B cell (primary cell): Measurements from ENCODE around the gene IDNK. TPM values are rescaled to one million over a fixed set of nuclear protein-coding genes. Genes with fewer than 3 reads are reported as not detected.

Source experiments
- ATAC-seq: fragments of 200-7000 bp; cut with Tn5 transposase; one replicate; pipeline ENCODE4 v1.10.0; 2021; ENCODE audit warnings: low read depth, mild to moderate bottlenecking, moderate number of reproducible peaks, moderate library complexity
- CTCF ChIA-PET: fragments of 350-600 bp; sonication (Branson Sonifier 250); formaldehyde crosslinking; loops from one replicate; lab custom pipeline; 2021; ENCODE audit warnings: antibody characterized with exemption, inconsistent platforms; lab: Charles Lee
- POLR2A ChIA-PET: fragments of 350-600 bp; sonication (Branson Sonifier 250); formaldehyde crosslinking; loops from one replicate; lab custom pipeline; 2021; ENCODE audit warnings: antibody characterized with exemption; lab: Charles Lee
- DNase-seq: peaks from one replicate; pipeline ENCODE4 v3.0.0; 2013
- H2AFZ ChIP-seq: 2 replicates; pipeline ENCODE4 v1.6.1; 2012; ENCODE audit warnings: mild to moderate bottlenecking, low read depth, low read length; ENCODE audit not compliant: insufficient read depth, poor library complexity, severe bottlenecking
- H3K27ac ChIP-seq, 2 donors: 1 replicate in 1 of 2; 2 replicates in 1 of 2; pipeline ENCODE4 v1.5.1; 2012 to 2013; ENCODE audit warnings: low read length in 2 of 2, mild to moderate bottlenecking in 2 of 2, moderate library complexity in 1 of 2
- H3K27me3 ChIP-seq, 4 experiments: fragments of 200-600 bp in 1 of 4; sonication (generic) in 1 of 4; replicated peaks in 1 of 4; 1 replicate in 2 of 4; 2 replicates in 2 of 4; pipeline versions ENCODE4 v1.6.1 to v1.7.0; 2013 to 2016; ENCODE audit warnings: low read length in 3 of 4, mild to moderate bottlenecking in 2 of 4, mixed read lengths in 1 of 4, moderate library complexity in 1 of 4; ENCODE audit not compliant: insufficient read depth in 4 of 4, control insufficient read depth in 3 of 4; ENCODE audit errors: control extremely low read depth in 1 of 4
- H3K36me3 ChIP-seq, 2 experiments: replicated peaks in 1 of 2; 1 replicate in 1 of 2; 2 replicates in 1 of 2; pipeline versions ENCODE4 v1.6.1 to v1.7.1; 2013; ENCODE audit warnings: low read length in 1 of 2; ENCODE audit not compliant: insufficient read depth in 2 of 2, control insufficient read depth in 1 of 2; ENCODE audit errors: control extremely low read depth in 1 of 2, extremely low read depth in 1 of 2
- H3K4me1 ChIP-seq, 2 donors: fragments of 200-600 bp in 1 of 2; sonication (generic) in 1 of 2; 1 replicate in 1 of 2; 2 replicates in 1 of 2; pipeline versions ENCODE4 v1.5.1 to v1.6.1; 2013 to 2017; ENCODE audit warnings: low read length in 2 of 2; ENCODE audit not compliant: control insufficient read depth in 2 of 2, insufficient read depth in 2 of 2
- H3K4me2 ChIP-seq: replicated peaks from 2 replicates; pipeline ENCODE3; 2012; ENCODE audit warnings: mild to moderate bottlenecking, low read depth, low read length; ENCODE audit not compliant: poor library complexity, severe bottlenecking
- H3K4me3 ChIP-seq, 5 experiments: fragments of 200-600 bp in 1 of 5; sonication (generic) in 1 of 5; 1 replicate in 3 of 5; 2 replicates in 2 of 5; pipeline versions ENCODE4 v1.5.1 to v1.7.0; 2011 to 2016; ENCODE audit warnings: low read length in 4 of 5, mild to moderate bottlenecking in 4 of 5, low read depth in 2 of 5, control low read depth in 1 of 5, moderate library complexity in 1 of 5; ENCODE audit not compliant: insufficient read depth in 1 of 5; ENCODE audit errors: control extremely low read depth in 1 of 5, extremely low read depth in 1 of 5
- H3K79me2 ChIP-seq: fragments of 200-600 bp; sonication (generic); one replicate; pipeline ENCODE4 v1.6.0; 2016; ENCODE audit warnings: low read length; ENCODE audit not compliant: control insufficient read depth, insufficient read depth
- H3K9ac ChIP-seq: fragments of 200-600 bp; sonication (generic); 2 replicates; pipeline ENCODE4 v1.6.1; 2017; ENCODE audit warnings: mild to moderate bottlenecking, low read length, moderate library complexity
- H3K9me3 ChIP-seq, 3 donors: one replicate each; pipeline versions ENCODE4 v1.6.1 to v1.7.1; 2013; ENCODE audit warnings: low read length in 2 of 3; ENCODE audit not compliant: control insufficient read depth in 2 of 3, insufficient read depth in 1 of 3; ENCODE audit errors: control extremely low read depth in 1 of 3
- H4K20me1 ChIP-seq: 2 replicates; pipeline ENCODE4 v1.6.0; 2012; ENCODE audit warnings: mild to moderate bottlenecking, low read length; ENCODE audit not compliant: insufficient read depth, control insufficient read depth, poor library complexity, severe bottlenecking
- H3K27ac Mint-ChIP-seq: one replicate; pipeline ENCODE4 v1.8.0; 2021; ENCODE audit warnings: mixed read lengths
- H3K27me3 Mint-ChIP-seq: one replicate; pipeline ENCODE4 v1.8.0; 2021; ENCODE audit warnings: mixed read lengths
- H3K4me1 Mint-ChIP-seq: one replicate; pipeline ENCODE4 v1.8.0; 2021; ENCODE audit warnings: mixed read lengths
- H3K4me3 Mint-ChIP-seq: one replicate; pipeline ENCODE4 v1.8.0; 2021; ENCODE audit warnings: mixed read lengths
- H3K9me3 Mint-ChIP-seq: one replicate; pipeline ENCODE4 v1.8.0; 2022; ENCODE audit warnings: mixed read lengths; ENCODE audit not compliant: insufficient read depth
- EZH2 ChIP-seq: IDR thresholded peaks from 2 replicates; pipeline ENCODE4 v1.6.1; 2012; ENCODE audit warnings: borderline replicate concordance, low read depth, mild to moderate bottlenecking, moderate library complexity, low read length; ENCODE audit not compliant: insufficient read depth, poor library complexity, severe bottlenecking
- WGBS: methylation state at CpG from one replicate; pipeline ENCODE4 v1.1.5; 2013; ENCODE audit warnings: missing lambda C conversion rate; ENCODE audit not compliant: insufficient coverage; 5-methylcytosine and 5-hydroxymethylcytosine counted together
- intact Hi-C: fragments of 100-400 bp; cut with micrococcal nuclease; formaldehyde crosslinking; loops from one replicate; pipeline ENCODE4 v1.10.0; 2022
- polyA plus RNA-seq: library from polyadenylated mRNA; depleted of rRNA; stranded (reverse); fragments of >200 nt; gene quantifications from 2 replicates; pipeline ENCODE4 v1.2.3, GENCODE V29; 2012
- total RNA-seq, 2 donors: library from RNA; stranded (reverse); fragments of 120-200 nt in 1 of 2; gene quantifications; 1 replicate in 1 of 2; 2 replicates in 1 of 2; pipeline versions ENCODE4 v1.2.3 to v1.2.4, GENCODE V29; 2013 to 2022
- TF ChIP-seq, protein P1 (sequence below): fragments of 200-600 bp; IDR thresholded peaks from one replicate; pipeline ENCODE4 v1.8.0; 2022; ENCODE audit warnings: antibody characterized with exemption, mild to moderate bottlenecking

The IDNK gene
- total and polyA plus RNA-seq, 2 donors (not counting 1 experiment from before 2014, with no cell fraction given), result 9.3 to 11.6 TPM

DNA sequence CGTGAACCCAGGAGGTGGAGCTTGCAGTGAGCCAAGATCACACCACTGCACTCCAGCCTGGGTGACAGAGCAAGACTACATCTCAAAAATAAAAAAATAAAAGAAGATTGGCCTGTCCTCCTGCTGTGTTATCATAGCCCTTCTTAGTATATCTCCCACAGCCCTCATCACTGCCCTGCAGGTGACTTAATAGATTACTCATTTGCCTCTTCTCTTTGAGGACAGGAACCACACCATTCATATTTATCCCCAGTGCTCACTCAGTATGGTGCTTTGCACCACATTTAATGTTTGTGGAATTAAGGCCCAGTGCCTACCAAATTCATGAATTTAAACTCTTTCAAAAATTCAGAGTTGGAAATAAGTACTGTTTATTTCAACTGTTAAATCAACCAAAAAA lies 10.3 kb downstream of the IDNK start:
- no peak overlapping the region for H2AFZ ChIP-seq
- H3K4me2 ChIP-seq, result no peak overlapping the region
- intact Hi-C loops, result no loop called here
- Mint-ChIP-seq H3K9me3 (no peaks in the 10 kb centered on the region), H3K27ac (no peak overlapping the region), H3K4me3 (no peak overlapping the region), H3K27me3 (no peaks in the 10 kb centered on the region), H3K4me1 (no peaks in the 10 kb centered on the region)
- H3K27ac ChIP-seq, result no peak overlapping the region
- no peaks in the 10 kb centered on the region for H3K27me3 ChIP-seq
- no peak for TF ChIP-seq EZH2
- TF ChIP-seq, protein P1, sequence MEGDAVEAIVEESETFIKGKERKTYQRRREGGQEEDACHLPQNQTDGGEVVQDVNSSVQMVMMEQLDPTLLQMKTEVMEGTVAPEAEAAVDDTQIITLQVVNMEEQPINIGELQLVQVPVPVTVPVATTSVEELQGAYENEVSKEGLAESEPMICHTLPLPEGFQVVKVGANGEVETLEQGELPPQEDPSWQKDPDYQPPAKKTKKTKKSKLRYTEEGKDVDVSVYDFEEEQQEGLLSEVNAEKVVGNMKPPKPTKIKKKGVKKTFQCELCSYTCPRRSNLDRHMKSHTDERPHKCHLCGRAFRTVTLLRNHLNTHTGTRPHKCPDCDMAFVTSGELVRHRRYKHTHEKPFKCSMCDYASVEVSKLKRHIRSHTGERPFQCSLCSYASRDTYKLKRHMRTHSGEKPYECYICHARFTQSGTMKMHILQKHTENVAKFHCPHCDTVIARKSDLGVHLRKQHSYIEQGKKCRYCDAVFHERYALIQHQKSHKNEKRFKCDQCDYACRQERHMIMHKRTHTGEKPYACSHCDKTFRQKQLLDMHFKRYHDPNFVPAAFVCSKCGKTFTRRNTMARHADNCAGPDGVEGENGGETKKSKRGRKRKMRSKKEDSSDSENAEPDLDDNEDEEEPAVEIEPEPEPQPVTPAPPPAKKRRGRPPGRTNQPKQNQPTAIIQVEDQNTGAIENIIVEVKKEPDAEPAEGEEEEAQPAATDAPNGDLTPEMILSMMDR, result no peak
- no peak overlapping the region for H3K4me3 ChIP-seq
- H3K4me1 ChIP-seq, result no peaks in the 10 kb centered on the region
- CTCF ChIA-PET, result interaction anchor here (2.7 kb wide), 1 partner anchor 12 kb away, joined by 12 read pairs; no protein-coding TSS in a partner anchor
- DNase-seq, result no peak
- no peak overlapping the region for H3K9ac ChIP-seq
- H3K36me3 ChIP-seq, result no peaks in the 10 kb centered on the region
- H4K20me1 ChIP-seq, result no peaks in the 10 kb centered on the region
- no CpG with 5 or more reads among the region's 1 CpG for WGBS
- no peaks in the 10 kb centered on the region for H3K79me2 ChIP-seq
- POLR2A ChIA-PET, result interaction anchor here (2.7 kb wide), 1 partner anchor 10 kb away, joined by 6 read pairs; the partner anchor contains the start of gene IDNK
- no peaks in the 10 kb centered on the region for H3K9me3 ChIP-seq
- no peak for ATAC-seq

DNA sequence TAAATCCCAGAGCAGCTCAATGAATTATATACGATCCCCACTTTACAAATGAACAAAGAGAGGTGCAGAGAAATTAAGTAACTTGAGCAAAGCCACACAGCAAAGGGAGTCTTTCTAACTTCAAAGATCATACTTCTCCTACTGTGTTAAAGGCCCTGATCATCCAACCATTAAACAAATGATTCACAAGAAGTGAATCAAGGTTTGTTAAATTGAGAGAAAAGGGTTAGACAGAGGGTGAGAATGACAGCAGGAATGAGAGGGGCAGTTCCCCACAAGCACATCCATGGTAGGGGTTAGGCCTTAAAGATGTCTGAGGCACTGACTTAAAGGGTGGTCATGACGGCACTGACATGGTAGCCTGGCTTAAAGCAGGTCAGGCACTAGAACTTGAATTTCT lies 10.7 kb downstream of the IDNK start:
- no peaks in the 10 kb centered on the region for H3K27me3 Mint-ChIP-seq
- Histone ChIP-seq H3K27ac (no peak overlapping the region), H3K4me3 (no peak overlapping the region), H3K36me3 (no peaks in the 10 kb centered on the region), H3K4me1 (no peaks in the 10 kb centered on the region), H3K79me2 (no peaks in the 10 kb centered on the region), H3K9me3 (no peaks in the 10 kb centered on the region), H2AFZ (no peak overlapping the region), H3K9ac (no peak overlapping the region), H3K27me3 (no peaks in the 10 kb centered on the region), H4K20me1 (no peaks in the 10 kb centered on the region), H3K4me2 (no peak overlapping the region)
- TF ChIP-seq, protein P1, result no peak
- no peak for TF ChIP-seq EZH2
- H3K4me1 Mint-ChIP-seq, result no peaks in the 10 kb centered on the region
- no peaks in the 10 kb centered on the region for H3K9me3 Mint-ChIP-seq
- ChIA-PET CTCF (interaction anchor here (1.0 to 2.7 kb wide), 2 partner anchors 12 to 13 kb away, joined by 4 to 12 read pairs; no protein-coding TSS in a partner anchor), POLR2A (interaction anchor here (2.7 kb wide), 1 partner anchor 10 kb away, joined by 6 read pairs; the partner anchor contains the start of gene IDNK)
- ATAC-seq (no peak), DNase-seq (no peak)
- no peak overlapping the region for H3K4me3 Mint-ChIP-seq
- intact Hi-C loops, result no loop called here
- WGBS, result 100% methylated on average over 1 of the region's 2 CpGs
- H3K27ac Mint-ChIP-seq, result no peak overlapping the region
